CD4-positive, alpha-beta T cell treated with Interleukin-2 at 100 ng/mL for 4 hours (primary cell): Measurements from ENCODE around the gene USHBP1.
A peak's percentile ranks its signal among the peaks of the same experiment; 100 is the strongest.

Experiments
- DNase-seq: peaks from one replicate; pipeline ENCODE4 v3.0.0-alpha.2; 2020; ENCODE audit warnings: low spot score

The USHBP1 gene

GRCh38 chr19:17240062-17240752 lies 24.3 kb downstream of the USHBP1 start:
- DNase-seq = no peak

GRCh38 chr19:17237747-17238706 lies 26.5 kb downstream of the USHBP1 start:
- no peak for DNase-seq

DNA sequence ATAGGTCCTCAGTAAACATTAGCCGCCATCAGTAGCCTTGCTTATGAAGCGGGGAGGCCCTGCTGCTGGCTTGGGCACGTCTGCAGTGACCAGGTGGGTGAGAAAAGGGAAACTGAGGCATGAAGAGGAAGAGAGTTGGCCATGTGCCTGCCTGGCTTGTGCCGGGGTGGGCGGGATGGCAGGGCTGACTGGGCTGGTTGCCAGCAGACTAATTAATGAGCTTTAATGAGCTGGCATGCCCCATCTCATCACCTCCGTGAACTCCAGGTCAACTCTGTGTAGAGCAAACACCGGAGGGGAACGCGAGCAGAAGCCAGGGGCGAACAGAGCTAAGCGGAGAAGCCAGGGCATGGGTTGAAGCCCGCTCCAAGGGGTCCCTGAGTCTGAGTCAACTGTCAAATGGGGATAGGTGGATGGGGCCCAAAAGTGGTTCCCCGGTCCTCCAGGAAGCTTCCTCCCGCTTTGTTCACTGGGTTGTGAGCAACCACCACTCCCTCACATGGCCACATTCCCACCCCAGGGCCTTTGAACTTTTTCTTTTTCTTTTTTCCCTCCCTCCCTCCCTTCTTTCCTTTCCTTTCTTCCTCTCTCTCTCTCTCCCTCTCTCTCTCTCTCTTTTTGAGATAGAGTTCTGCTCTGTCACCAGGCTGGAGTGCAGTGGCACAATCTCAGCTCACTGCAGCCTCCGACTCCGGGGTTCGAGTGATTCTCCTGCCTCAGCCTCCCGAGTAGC lies 27.6 kb downstream of the USHBP1 start:
- DNase-seq = no peak

DNA sequence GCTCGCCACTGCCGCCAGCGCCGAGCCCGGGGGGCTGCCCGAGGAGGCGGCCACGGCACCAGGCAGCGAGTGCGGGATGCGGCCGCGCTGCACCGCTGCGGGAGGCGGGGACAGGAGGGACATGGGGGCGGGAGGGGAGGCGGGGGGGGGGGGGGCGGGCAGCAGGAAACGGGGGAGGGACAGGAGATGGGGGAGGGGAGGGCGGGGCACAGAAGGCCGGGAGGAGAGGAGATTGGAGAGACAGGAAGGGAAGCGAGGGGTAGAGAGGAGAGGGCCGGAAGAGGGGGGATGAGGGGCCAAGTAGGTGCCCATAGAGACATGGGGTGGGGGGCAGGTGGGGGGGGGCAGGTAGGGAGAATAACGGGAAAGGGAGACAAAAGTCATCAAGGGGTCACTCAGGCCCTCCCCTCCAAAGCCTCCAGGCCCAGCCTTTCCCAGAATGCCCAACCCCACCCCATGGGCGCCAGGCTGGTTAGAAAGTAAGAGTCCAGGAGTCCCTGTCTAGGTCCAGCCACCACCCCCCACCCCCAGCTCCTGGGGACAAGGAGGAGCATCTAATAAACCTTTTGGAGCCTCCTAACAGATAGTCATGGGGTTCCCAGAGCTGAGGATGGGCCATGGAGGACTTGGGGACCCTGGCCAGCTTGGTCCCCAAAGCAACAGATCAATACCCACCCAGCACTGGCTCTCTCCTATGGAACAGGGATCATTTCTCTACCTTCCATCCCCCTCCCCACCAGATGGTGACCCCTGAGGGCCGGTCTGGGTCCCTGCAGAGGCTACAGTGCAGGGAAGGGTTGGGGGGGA lies 28.4 kb downstream of the USHBP1 start:
- DNase-seq = no peak

DNA sequence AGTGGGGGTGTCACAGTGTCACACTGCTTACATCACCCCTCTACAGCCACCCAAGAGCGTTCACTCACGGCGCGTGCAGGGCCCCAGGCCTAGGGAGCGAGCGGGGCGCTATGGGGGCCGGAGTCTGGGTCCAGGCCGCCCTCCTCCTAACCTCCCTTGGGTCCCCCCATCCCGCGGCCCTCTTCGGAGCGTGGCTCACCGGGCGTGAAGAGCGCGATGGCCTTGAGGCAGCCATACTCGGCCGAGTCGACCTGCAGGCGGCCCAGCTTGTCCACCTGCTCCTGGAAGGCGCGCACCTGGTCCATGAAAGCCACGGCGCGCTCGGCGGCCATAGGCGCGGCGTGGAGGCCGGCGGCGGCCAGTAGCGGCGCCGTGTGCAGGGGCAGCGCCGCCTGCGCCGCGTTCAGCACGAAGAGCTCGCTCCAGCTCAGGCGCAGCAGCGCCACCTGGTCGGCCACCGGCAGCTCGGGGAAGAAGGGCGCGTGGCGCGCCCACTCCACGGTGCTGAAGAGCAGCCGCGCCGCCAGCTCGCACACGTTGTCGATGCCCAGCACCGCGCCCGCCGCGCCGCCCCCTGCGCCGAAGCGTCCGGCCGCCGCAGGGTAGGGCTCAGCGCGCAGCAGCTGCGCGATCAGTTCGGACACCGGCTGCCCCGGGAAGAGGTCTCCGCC lies 29.1 kb downstream of the USHBP1 start:
- peak; percentile 77 for DNase-seq

DNA sequence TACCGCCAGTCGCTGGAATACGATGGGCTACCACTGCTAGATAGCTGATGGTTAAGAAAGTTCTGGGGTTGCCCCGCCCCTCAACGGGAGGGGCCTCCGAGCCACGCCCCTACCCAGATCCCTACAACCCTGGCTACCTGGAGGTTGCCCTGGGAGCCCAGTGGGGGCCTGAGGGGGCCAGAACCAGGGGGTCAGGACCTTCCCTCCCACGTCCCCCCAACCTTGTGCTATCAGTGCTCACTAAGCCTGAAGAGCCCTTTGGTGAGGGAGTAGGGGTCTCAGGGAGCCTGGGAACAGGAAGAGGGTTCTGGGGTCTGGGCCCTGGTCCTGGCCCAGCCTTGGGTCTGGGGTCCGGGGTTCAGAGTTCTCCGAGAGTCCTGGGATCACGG lies 29.6 kb downstream of the USHBP1 start:
- peak; percentile 51 for DNase-seq

DNA sequence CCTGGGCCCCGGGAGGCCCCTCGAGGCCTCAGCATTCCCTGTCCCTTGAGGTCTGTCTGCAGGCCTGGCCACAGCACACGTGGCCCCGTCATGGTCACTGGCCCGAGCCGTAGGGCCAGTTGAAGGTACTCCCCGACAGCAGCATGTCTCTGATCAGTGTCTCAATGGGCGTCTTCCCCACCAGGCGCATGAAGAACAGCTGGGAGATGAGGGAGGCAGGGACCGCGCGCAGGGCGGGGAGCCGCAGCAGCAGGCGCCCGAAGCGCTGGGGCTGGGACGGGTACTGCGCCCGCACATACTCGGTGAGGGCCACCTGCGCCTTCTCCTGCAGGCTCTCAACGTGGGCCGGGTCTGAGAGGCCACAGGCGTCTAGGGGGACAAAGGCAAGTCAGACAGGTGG lies 32.3 kb downstream of the USHBP1 start:
- no peak for DNase-seq

DNA sequence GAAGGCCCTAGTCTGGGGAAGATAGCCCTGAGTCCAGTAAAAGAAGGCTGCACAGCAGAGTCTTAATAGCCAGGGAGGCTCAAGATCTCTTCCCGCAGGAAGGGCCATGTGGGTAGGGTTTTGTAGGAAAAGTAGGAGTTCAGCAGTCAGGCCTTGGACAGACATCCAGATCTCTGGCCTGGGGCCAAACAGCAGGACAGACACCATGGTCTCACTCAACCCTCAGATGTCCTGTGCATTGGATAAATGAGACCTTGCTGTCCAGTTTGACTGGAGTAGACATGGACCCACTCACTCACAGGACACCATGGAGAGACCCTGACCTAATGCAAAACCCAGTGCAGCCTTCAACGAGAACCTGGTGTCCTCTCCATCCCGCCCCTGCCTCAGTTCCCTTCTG lies 34.7 kb downstream of the USHBP1 start:
- DNase-seq = no peak

DNA sequence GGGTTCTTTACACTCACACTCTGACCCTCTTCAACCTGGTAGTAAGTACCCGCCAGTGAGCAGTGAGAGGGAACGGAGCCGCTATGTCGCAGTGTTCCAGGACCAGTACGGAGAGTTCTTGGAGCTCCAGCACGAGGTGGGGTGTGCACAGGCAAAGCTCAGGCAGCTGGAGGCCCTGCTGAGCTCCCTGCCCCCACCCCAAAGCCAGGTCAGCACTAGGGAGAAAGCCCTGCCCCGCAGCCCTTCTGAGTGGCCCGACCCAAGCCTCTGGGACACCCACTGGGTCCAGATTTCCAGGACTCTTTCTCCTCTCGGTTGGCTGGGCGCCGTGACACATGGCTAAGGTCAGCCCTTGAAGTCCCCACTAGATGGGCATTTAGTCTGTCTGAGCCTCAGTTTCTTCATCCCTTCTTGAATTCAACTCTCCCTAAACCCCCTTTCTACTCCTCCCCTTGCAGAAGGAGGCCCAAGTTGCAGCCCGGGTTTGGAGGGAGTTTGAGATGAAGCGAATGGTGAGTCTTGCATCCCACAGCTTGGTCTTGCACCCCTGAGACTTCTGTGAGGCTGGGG lies 36.7 kb downstream of the USHBP1 start:
- no peak for DNase-seq

DNA sequence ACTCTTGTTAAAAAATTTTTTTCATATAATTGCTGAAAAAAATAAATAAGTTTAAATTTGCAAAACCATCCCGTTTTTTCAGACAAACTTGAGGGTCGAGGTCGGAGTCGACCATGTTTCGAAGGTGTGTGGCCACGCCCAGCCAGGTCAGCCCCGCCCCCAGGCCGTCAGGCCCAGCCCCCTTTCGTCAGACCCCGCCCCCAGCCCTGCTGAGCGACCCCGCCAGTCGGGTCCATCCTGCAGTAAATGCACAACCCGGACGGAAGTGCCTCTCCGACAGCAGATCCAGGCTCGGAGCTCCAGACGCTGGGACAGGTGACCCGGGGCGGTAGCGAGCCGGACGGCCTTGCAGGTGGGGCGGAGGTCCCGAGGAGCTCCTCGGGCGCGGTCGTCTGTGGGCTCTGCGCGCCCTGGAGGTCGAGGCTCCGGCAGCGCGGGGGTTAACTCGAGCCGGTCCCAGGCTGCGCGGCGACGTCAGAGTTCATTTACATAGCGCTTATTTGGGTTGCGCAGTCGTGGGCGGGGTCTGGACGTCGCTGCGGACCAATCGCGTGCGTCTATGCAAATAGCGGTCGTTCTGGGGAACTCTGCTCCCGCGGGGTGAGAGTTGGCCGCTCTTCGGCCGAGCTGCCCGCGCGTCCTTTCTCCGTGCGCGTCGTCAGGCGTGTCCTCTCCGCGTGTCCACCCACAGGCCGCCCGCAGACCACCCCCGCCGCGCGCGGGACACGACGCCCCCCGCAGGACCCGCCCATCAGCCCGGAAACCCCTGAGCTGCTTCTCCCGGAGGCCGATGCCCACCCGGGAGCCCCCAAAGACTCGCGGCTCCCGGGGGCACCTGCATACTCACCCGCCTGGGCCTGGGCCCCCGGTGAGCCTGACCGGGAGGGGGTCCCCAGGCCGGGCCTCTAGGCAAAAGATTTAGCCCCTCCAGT lies 38.3 kb downstream of the USHBP1 start, which contains the start of gene OCEL1:
OCEL1 (plus strand) TSS at position 225 of the 932 bp plus-strand sequence; CDS start at position 247, 22 bp downstream.
- peak; percentile 96 for DNase-seq

DNA sequence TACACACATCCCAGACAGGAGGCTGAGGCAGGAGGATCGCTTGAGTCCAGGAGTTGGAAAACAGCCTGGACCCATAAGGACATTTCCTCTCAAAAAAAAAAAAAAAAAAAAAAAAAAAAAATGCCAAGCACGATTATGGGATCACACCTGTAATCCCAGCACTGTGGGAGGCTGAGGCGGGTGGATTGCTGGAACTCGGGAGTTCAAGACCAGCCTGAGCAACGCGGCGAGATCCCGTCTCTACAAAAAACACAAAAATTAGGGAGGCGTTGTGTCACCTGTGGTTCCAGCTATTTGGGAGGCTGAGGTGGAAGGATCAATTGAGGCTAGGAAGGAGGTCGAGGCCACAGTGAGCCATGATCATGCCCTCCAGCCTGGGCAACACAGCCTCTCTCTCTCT lies 39.5 kb downstream of the USHBP1 start:
- no peak for DNase-seq

- DNase-seq = peak; percentile 33
These were observed 44.3 kb downstream of the USHBP1 start for GRCh38 chr19:17220207-17220758.

DNA sequence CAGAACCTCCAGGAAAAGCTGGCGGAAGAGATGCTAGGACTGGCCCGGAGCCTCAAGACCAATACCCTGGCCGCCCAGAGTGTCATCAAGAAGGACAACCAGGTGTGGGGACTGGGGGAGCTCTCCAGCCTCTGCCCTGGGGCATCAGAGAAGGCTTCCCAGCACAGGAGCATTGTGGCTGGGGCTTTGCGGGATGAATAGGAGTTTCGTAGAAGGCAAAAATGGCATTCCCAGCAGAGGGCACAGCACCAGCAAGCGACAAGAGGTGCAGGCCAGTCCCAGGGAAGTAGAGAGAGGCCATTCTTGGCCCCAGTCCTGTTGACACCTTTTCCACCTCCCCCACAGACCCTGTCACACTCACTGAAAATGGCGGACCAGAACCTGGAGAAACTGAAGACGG lies 45.3 kb downstream of the USHBP1 start:
- DNase-seq = no peak

DNA sequence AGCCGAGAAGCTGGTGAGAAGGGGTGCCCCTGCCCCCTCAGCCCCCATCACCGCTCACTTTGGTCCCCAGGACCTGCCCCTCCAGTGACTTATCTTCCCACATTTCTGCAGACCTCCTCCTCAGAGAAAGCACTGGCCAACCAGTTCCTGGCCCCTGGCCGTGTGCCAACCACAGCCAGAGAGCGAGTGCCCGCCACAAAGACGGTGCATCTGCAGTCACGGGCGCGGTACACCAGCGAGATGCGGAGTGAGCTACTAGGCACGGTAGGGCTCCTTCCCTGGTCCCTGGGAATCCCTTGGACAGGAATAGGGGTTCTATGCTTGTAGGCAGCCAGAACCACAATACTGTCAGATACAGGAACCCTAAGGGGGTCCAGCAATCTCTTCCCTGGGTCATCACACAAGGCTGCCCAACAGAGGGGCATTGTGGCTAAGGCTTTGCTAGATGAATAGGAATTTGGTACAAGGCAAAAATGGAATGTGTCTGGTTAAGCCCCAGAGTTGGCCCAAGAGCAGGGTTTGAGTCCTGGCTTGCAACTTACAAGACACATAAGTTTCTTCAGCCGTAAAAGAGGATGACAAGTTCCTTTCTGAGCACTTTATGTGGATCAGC lies 48.4 kb downstream of the USHBP1 start:
- no peak for DNase-seq

GRCh38 chr19:17215127-17215971 lies 49.2 kb downstream of the USHBP1 start, which contains the start of gene USE1:
Gene USE1 (plus strand): TSS chr19:17215357. CDS start chr19:17215406, 49 bp downstream.
- DNase-seq = peak; percentile 90

GRCh38 chr19:17214508-17215126 lies 49.9 kb downstream of the USHBP1 start:
- DNase-seq = no peak

DNA sequence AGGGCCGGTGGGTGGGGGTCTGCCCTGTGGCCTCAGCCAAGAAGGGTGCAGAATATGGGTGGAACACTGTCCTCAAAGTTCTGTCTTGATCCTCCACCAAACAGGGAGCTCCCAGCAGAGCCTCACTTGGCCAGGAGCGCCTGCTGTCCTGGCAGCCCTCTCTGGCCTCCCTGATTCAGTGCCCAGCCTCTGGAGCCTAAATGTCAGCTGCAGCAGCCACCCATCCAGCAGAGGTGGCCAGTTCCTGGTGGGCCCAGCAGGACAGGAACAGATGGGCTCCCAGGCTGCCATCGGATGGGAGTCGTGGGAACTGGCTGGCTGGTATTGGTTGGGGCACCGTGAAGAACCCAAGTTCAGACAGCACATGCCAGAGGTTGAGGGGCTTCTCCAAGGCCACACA lies 51.2 kb downstream of the USHBP1 start:
- DNase-seq = no peak
